Brain microvascular endothelial cell (primary cell): ENCODE results near the gene IFNAR1.

Experiments
- DNase-seq: peaks from one replicate; pipeline ENCODE4 v3.0.0-alpha.2; 2020
- H3K27ac ChIP-seq: fragments of 250-450 bp; sonication (Bioruptor Pico); 2 replicates; pipeline ENCODE4 v1.5.1; 2020; ENCODE audit warnings: mild to moderate bottlenecking, moderate library complexity
- H3K27me3 ChIP-seq: fragments of 250-450 bp; sonication (Bioruptor Pico); replicated peaks from 2 replicates; pipeline ENCODE4 v1.5.1; 2020; ENCODE audit warnings: mild to moderate bottlenecking
- H3K36me3 ChIP-seq: fragments of 250-450 bp; sonication (Bioruptor Pico); replicated peaks from 2 replicates; pipeline ENCODE4 v1.5.1; 2020; ENCODE audit warnings: mild to moderate bottlenecking
- H3K4me3 ChIP-seq: 2 replicates; pipeline ENCODE4 v1.5.1; 2011; ENCODE audit warnings: low read depth, mild to moderate bottlenecking, control low read depth, low read length, moderate library complexity
- CTCF ChIP-seq: IDR thresholded peaks from 2 replicates; pipeline ENCODE4 v1.5.1; 2011; ENCODE audit warnings: low read depth, mild to moderate bottlenecking, moderate library complexity, low read length, control low read depth, inconsistent platforms; ENCODE audit errors: missing control alignments
- in situ Hi-C: cut with HindIII; loops from 2 replicates; pipeline ENCODE4 v1.10.0; 2017; ENCODE audit warnings: low sequenced_read_pairs, low pct_ligation_motif_present

The IFNAR1 gene

GRCh38 chr21:33395891-33396331 is 71.1 kb downstream of the IFNAR1 start:
- H3K27me3 ChIP-seq = no peaks in the 10 kb centered on the region
- no peak for DNase-seq
- no peak overlapping the region for H3K4me3 ChIP-seq
- H3K36me3 ChIP-seq = no peaks in the 10 kb centered on the region
- TF ChIP-seq CTCF = no peak
- no peak overlapping the region for H3K27ac ChIP-seq
- in situ Hi-C loops = no loop called here

- TF ChIP-seq CTCF = no peak
- peak overlapping the region; percentile 66 for H3K27ac ChIP-seq
- in situ Hi-C loops = no loop called here
- no peaks in the 10 kb centered on the region for H3K27me3 ChIP-seq
- no peak overlapping the region for H3K4me3 ChIP-seq
- H3K36me3 ChIP-seq = no peaks in the 10 kb centered on the region
- DNase-seq = no peak
These were observed 71.7 kb downstream of the IFNAR1 start for GRCh38 chr21:33396436-33396835.

- no peaks in the 10 kb centered on the region for H3K36me3 ChIP-seq
- H3K27me3 ChIP-seq = no peaks in the 10 kb centered on the region
- no peak for TF ChIP-seq CTCF
- H3K27ac ChIP-seq = peak overlapping the region; percentile 76
- peak; percentile 85 for DNase-seq
- in situ Hi-C loops = no loop called here
- H3K4me3 ChIP-seq = no peak overlapping the region
These were observed 72.2 kb downstream of the IFNAR1 start for GRCh38 chr21:33396951-33397350.

GRCh38 chr21:33397717-33398116 is 72.9 kb downstream of the IFNAR1 start:
- in situ Hi-C loops = no loop called here
- Histone ChIP-seq H3K27ac (no peak overlapping the region), H3K36me3 (no peaks in the 10 kb centered on the region), H3K27me3 (no peaks in the 10 kb centered on the region), H3K4me3 (no peak overlapping the region)
- DNase-seq = no peak
- no peak for TF ChIP-seq CTCF

GRCh38 chr21:33398361-33398760 is 73.6 kb downstream of the IFNAR1 start:
- no peaks in the 10 kb centered on the region for H3K27me3 ChIP-seq
- no peak for DNase-seq
- in situ Hi-C loops = no loop called here
- no peak overlapping the region for H3K4me3 ChIP-seq
- H3K36me3 ChIP-seq = no peaks in the 10 kb centered on the region
- no peak overlapping the region for H3K27ac ChIP-seq
- no peak for TF ChIP-seq CTCF

GRCh38 chr21:33401630-33401992 is 76.8 kb downstream of the IFNAR1 start:
- Histone ChIP-seq H3K27ac (no peak overlapping the region), H3K36me3 (no peaks in the 10 kb centered on the region), H3K27me3 (no peaks in the 10 kb centered on the region), H3K4me3 (no peak overlapping the region)
- DNase-seq = no peak
- no peak for TF ChIP-seq CTCF
- in situ Hi-C loops = no loop called here
